Parathyroid adenoma (tissue), 2 donors: ENCODE results near the gene KANSL1.

Experiments used
- H2AFZ ChIP-seq: fragments of 300-600 bp; sonication (generic); one replicate; pipeline ENCODE4 v1.7.0; 2017; ENCODE audit warnings: antibody characterized with exemption, mild to moderate bottlenecking
- H3K27ac ChIP-seq: fragments of 300-600 bp; sonication (generic); one replicate; pipeline ENCODE4 v1.7.0; 2017
- H3K27me3 ChIP-seq: fragments of 300-600 bp; sonication (generic); one replicate; pipeline ENCODE4 v1.7.0; 2017; ENCODE audit warnings: low read length; ENCODE audit not compliant: control insufficient read depth, insufficient read depth
- H3K36me3 ChIP-seq: fragments of 300-600 bp; sonication (generic); one replicate; pipeline ENCODE4 v1.7.0; 2017; ENCODE audit warnings: low read length; ENCODE audit not compliant: control insufficient read depth, insufficient read depth
- H3K4me1 ChIP-seq: fragments of 300-600 bp; sonication (generic); one replicate; pipeline ENCODE4 v1.7.0; 2017; ENCODE audit warnings: control low read depth
- H3K4me2 ChIP-seq: fragments of 300-600 bp; sonication (generic); one replicate; pipeline ENCODE4 v1.7.0; 2017; ENCODE audit warnings: low read length
- H3K4me3 ChIP-seq: fragments of 300-600 bp; sonication (generic); one replicate; pipeline ENCODE4 v1.7.0; 2017; ENCODE audit warnings: low read depth, low read length
- H3K79me2 ChIP-seq: fragments of 300-600 bp; sonication (generic); one replicate; pipeline ENCODE4 v1.7.0; 2017; ENCODE audit warnings: control low read depth
- H3K9ac ChIP-seq: fragments of 300-600 bp; sonication (generic); one replicate; pipeline ENCODE4 v1.7.0; 2017; ENCODE audit warnings: mild to moderate bottlenecking
- H3K9me3 ChIP-seq: fragments of 300-600 bp; sonication (generic); one replicate; pipeline ENCODE4 v1.7.0; 2017; ENCODE audit warnings: low read length; ENCODE audit not compliant: control insufficient read depth
- CTCF ChIP-seq: fragments of 300-600 bp; sonication (generic); IDR thresholded peaks from one replicate; pipeline ENCODE4 v1.7.0; 2017; ENCODE audit warnings: antibody characterized with exemption, mild to moderate bottlenecking
- donor health status: primary hyperparathyroidism.

The KANSL1 gene

GRCh38 chr17:46167267-46167666 lies 26.0 kb downstream of the KANSL1 start:
- H3K36me3 ChIP-seq = no peaks in the 10 kb centered on the region
- H3K27ac ChIP-seq = no peak overlapping the region
- no peak overlapping the region for H2AFZ ChIP-seq
- H3K79me2 ChIP-seq = peaks cover 83% of the 10 kb centered on the region
- peaks cover 15% of the 10 kb centered on the region for H3K4me1 ChIP-seq
- H3K27me3 ChIP-seq = no peaks in the 10 kb centered on the region
- H3K9ac ChIP-seq = no peak overlapping the region
- no peak overlapping the region for H3K4me3 ChIP-seq
- no peak overlapping the region for H3K4me2 ChIP-seq
- TF ChIP-seq CTCF = no peak
- H3K9me3 ChIP-seq = no peaks in the 10 kb centered on the region

- Histone ChIP-seq H3K9ac (no peak overlapping the region), H3K4me2 (no peak overlapping the region), H3K27ac (no peak overlapping the region), H3K4me3 (no peak overlapping the region), H2AFZ (no peak overlapping the region), H3K4me1 (peaks cover 15% of the 10 kb centered on the region), H3K36me3 (no peaks in the 10 kb centered on the region), H3K9me3 (no peaks in the 10 kb centered on the region), H3K27me3 (no peaks in the 10 kb centered on the region), H3K79me2 (peaks cover 82% of the 10 kb centered on the region)
- TF ChIP-seq CTCF = no peak
These were observed 26.5 kb downstream of the KANSL1 start for GRCh38 chr17:46166692-46167249.

- peaks cover 17% of the 10 kb centered on the region for H3K4me1 ChIP-seq
- no peak overlapping the region for H3K4me2 ChIP-seq
- no peak overlapping the region for H3K4me3 ChIP-seq
- no peak for TF ChIP-seq CTCF
- H3K27me3 ChIP-seq = no peaks in the 10 kb centered on the region
- H3K9me3 ChIP-seq = no peaks in the 10 kb centered on the region
- no peak overlapping the region for H2AFZ ChIP-seq
- peaks cover 74% of the 10 kb centered on the region for H3K79me2 ChIP-seq
- no peaks in the 10 kb centered on the region for H3K36me3 ChIP-seq
- no peak overlapping the region for H3K27ac ChIP-seq
- no peak overlapping the region for H3K9ac ChIP-seq
These were observed 29.2 kb downstream of the KANSL1 start for GRCh38 chr17:46163929-46164594.

GRCh38 chr17:46163316-46163715 lies 29.9 kb downstream of the KANSL1 start:
- H3K36me3 ChIP-seq = no peaks in the 10 kb centered on the region
- no peak overlapping the region for H3K4me3 ChIP-seq
- H3K9me3 ChIP-seq = no peaks in the 10 kb centered on the region
- peaks cover 17% of the 10 kb centered on the region for H3K4me1 ChIP-seq
- H3K9ac ChIP-seq = no peak overlapping the region
- no peaks in the 10 kb centered on the region for H3K27me3 ChIP-seq
- H3K4me2 ChIP-seq = no peak overlapping the region
- H3K79me2 ChIP-seq = peaks cover 76% of the 10 kb centered on the region
- no peak for TF ChIP-seq CTCF
- no peak overlapping the region for H3K27ac ChIP-seq
- no peak overlapping the region for H2AFZ ChIP-seq

- Histone ChIP-seq H3K4me3 (no peak overlapping the region), H3K4me1 (peaks cover 17% of the 10 kb centered on the region), H3K9me3 (no peaks in the 10 kb centered on the region), H3K79me2 (peaks cover 75% of the 10 kb centered on the region), H3K9ac (no peak overlapping the region), H3K36me3 (no peaks in the 10 kb centered on the region), H3K27ac (no peak overlapping the region), H3K27me3 (no peaks in the 10 kb centered on the region), H2AFZ (no peak overlapping the region), H3K4me2 (no peak overlapping the region)
- TF ChIP-seq CTCF = no peak
These were observed 30.4 kb downstream of the KANSL1 start for GRCh38 chr17:46162866-46163265.
